Measurements from ENCODE around the gene TRIP10.
A peak's percentile ranks its signal among the peaks of the same experiment; 100 is the strongest.
"Not testable (repeated sequence)": the region's sequence is repeated elsewhere in the genome, so short reads cannot be mapped to it uniquely, and the experiment has no call there.

The TRIP10 gene

DNA sequence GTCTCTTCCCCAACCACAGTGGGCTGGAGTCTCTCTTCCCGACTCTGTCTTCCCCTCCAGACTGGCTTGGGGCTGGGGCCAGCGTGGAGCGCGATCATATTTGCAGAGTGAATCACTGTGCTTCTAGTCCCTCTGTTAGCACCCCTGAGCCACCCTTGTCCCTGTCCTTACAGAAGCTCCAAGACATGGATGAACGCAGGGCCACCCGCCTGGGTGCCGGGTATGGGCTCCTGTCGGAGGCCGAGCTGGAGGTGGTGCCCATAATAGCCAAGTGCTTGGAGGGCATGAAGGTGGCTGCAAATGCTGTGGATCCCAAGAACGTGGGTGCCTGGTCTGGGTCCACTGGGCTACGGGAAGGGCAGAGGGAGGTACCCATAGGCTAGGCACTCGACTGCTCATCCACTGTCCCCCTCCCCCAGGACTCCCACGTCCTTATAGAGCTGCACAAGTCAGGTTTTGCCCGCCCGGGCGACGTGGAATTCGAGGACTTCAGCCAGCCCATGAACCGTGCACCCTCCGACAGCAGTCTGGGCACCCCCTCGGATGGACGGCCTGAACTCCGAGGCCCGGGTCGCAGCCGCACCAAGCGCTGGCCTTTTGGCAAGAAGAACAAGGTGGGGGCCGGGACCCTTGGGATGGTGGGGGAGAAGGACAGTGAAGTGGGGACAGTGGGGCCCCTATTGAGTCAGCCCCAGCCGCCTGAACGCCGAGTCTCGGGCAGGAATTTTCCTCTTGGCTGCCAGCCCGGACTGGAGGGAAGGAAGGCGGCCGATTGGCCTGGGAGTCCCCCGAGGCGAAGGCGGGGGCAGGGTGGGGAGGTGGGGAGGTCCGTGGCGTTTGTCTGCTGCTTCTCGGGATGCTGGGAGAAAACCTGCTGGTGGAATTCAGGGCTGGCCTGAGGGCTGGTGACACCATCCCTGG is 5.2 kb downstream of the TRIP10 start:
- peak; percentile 37 for DNase-seq

DNA sequence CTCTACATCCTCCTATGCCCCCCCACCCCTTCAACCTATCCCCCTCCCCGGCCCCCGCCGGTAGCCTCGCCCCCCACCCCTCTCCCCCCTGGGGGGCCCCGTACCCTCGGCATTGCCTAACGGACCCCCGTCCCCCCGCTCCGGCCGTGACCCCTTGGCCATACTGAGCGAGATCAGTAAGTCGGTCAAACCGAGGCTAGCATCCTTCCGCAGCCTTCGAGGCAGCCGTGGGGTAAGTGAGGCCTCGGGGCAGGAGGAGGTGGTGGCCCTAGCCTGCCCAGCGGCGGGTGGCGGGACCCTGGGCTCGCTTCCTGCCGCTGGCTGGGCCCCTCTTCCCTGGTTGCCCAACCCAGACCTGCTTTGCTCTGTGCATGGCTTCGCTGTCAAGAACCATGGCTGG is 6.5 kb downstream of the TRIP10 start:
- no peak for DNase-seq

DNA sequence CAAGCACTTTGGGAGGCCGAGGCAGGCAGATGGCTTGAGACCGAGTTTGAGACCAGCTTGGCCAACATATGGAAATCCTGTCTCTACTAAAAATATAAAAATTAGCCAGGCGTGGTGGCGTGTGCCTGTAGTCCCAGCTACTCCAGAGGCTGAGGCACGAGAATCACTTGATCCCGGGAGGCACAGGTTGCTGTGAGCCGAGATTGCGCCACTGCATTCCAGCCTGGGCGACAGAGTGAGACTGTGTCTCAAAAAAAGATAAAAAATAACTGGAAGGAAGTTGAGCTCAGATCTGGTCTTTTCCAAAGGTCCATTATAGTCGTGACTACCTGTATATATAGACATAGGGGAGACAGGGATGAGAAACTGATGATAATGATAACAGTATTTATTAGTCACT is 9.1 kb downstream of the TRIP10 start:
- DNase-seq = not testable (repeated sequence)

DNA sequence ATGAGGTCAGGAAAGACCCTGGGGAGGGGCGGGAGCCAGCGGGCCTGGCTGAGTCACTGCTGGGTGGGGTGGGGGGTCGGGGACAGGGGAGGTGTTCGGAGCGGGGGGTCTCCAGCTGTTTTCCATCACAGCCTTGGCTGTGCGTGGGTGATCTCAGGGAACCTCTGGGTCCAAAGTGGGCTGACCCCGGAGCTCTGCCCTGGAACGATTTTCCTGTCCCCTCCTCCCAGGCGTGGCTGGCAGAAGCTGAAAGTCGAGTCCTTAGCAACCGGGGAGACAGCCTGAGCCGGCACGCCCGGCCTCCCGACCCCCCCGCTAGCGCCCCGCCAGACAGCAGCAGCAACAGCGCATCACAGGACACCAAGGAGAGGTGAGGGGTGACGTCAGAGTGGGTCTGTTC is 10.6 kb downstream of the TRIP10 start:
- DNase-seq = no peak

DNA sequence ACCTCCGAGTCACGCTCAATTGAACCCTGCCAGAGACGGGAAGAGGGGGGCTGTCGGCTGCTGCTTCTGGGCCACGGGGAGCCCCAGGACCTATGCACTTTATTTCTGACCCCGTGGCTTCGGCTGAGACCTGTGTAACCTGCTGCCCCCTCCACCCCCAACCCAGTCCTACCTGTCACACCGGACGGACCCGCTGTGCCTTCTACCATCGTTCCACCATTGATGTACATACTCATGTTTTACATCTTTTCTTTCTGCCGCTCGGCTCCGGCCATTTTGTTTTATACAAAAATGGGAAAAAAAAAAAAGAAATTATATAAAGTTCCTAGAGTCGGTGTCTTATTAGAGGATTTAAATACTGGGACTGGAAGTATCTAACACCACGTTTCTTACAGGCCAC is 11.7 kb downstream of the TRIP10 start:
- DNase-seq = no peak

DNA sequence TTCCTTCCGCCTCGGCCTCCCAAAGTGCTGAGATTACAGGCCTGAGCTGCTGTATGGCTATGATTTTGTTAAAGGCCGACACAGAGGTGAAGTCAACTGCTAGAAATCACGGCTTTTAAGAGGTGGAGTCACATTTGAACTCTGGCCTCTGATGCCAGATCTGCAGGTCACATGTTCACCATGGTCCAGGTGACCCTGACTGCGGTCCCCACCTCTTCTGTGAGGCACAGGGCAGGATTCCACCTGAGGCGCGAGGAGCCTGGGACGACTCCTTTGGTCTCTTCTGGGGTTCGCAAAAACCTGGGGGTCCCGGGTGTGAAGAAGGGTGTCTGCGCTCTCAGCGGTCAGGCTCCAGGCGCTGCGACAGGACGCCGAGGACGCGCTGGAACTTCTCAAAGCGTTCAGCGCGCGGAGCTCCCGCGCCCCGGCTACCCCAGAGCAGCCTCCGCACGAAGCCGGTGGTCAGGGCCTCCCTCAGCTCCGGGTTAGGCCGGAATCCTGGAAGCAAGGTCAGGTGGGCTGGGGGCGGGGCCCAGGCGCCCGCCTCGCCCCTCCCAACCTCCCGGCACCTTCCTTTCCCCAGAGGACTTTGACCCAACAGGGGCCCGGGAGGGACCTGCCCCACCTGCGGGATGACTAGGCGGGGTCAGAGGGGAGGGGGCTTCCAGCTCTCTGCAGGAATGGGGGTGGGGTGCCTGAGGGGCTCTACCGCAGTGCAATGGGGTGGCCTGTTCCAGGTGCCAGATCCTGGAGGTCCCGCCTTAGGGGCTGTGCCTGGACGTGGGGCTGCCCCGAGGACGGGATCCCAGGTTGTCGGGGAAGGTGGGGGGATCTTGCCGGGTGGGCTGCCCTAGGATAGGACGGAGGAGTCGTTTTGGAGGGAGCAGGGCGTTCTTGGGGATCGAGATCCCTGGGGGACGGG is 13.0 kb downstream of the TRIP10 start:
- no peak for DNase-seq

DNA sequence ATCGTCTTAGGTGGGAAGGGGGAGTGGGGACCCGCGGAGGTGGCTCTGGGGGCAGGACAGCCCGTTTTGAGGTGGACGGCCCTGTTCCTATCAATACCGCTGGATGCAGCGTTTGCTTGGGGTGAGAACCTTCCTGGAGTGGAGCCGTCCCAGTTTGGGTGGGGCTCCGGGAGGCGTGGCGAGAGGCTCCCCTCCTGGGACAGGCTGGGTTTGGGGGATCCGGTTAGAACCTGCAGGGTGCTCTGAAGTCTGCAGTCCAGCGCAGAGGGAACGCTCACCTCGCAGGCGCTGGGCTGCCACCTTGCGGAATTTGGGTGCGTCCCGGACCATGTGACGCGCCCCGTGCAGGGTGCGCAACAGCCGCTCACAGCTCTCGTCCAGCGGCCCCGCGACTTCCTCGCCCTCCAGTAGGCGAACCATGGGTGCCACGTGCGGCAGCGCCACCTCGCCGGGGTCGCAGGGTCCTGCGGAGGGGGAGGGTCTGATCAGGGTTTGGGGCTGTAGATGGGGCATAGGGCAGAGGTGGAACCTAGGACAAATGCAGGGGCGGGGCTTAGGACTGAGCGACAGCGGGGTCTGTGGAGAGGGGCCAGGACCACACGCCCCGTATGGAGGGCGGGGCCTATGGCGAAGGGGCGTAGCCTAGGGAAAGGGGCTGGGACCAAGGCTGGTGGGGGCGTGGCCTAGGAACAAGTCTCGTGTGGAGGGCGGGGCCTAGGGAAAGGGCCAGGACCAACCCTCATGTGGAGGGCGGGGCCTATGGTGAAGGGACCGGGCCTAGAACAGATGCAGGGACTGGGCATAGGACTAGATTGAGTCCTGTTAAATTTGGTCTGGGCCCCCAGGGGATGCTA is 13.9 kb downstream of the TRIP10 start:
- DNase-seq = no peak

DNA sequence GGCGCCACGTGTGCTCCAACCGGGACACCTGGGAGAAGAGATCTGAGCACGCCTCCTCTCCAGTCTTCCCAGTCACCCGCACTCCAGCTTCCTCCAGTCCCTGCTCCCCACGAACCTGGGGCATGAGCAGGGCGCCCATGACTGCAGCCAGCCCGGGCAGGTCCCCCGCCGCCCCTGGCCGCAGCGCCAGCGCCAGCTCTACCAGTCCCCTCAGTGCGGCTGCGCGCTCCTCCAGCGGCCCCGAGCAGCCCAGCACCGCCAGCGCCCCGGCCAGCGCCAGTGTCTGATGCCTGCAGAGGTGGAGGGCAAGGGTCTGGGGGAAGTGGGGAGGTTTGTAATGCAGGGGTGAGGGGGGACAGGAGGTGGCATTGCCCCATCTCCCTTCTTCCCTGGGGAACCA is 14.7 kb downstream of the TRIP10 start:
- no peak for DNase-seq

DNA sequence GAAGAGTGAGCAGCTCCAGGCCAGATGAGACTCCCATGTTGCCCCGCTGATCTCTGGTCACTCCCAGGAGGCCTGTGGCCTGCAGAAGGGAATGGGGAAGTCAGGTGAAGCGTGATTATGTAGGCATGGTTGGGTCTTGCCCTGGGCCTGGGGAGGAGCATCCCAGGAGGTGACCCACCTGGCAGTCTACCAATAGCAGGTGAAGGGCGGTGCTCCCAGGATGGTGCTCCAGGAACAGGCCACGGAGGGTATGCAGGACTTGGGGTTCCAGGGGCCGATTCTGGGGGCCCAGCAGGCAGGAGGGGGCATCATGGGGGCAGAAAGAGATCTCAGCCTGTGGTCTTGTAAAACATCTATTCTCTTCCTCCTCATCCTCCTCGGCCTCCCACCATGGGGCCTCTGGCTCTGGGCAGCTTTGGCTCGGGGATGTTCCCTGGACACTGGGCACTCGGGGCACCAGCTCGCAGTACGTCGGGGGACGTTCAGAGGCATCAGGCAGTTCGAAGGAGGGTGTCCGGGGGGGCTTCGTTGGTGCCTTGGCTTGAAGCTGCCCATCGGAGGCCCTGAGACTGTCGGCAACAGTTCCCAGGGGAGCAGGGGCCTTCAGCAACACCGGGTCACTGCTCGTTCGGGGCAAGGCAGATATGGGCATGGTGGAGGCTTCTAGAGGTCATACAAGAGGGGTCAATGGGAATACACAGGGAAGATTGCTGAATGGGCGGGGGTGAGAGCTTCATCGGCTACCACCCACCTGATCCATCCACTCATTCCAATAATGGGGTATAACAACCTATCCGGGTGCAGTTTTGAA is 15.4 kb downstream of the TRIP10 start:
- no peak for DNase-seq

DNA sequence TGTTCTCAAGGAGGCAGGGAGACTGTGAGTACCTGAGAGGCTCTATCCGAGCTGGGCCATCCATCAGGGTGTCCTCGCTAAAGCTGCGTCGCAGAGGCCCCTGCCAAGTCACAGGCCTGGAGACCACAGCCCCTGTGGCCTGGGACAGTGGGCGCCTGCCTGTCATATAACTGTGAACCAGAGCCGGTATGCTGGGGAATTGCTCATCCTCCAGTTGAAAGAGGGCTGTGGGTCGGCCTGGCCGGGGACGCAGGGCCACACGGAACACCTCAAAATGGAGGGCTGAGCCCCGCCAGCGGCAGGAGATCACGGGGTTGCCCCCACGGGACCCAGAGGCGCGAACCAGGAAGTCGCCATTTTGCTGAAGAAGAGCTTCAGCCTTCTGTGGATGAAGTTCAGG is 21.1 kb downstream of the TRIP10 start:
- DNase-seq = no peak

DNA sequence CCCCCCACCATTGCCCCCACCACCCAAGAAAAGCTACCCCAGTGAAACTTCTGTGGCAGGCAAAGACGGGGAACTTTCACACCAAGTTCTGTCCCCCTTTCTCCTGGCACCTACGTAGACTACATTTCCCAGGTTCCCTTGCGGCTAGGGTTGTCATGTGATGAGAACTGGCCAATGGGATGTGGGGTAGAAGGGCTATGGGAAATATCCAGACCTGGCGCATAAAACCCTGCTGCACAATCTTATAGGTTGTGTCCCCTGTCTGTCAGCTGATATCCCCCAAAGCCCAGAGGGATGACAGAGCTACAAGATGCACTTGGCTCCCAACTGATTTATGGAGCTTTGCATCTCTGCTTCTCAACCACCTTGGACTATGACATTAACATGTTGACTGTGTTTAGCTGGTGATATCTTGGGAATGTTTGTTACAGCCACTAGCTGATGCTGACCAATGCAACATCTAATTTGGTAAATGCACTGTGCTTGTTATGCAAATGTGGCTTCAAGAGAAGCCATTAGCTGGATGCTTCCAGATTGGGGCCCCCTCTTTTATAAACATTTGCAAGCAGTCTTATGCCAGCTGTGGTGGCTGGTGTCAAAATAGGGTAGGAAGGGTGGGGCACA is 21.7 kb downstream of the TRIP10 start:
- no peak for DNase-seq

DNA sequence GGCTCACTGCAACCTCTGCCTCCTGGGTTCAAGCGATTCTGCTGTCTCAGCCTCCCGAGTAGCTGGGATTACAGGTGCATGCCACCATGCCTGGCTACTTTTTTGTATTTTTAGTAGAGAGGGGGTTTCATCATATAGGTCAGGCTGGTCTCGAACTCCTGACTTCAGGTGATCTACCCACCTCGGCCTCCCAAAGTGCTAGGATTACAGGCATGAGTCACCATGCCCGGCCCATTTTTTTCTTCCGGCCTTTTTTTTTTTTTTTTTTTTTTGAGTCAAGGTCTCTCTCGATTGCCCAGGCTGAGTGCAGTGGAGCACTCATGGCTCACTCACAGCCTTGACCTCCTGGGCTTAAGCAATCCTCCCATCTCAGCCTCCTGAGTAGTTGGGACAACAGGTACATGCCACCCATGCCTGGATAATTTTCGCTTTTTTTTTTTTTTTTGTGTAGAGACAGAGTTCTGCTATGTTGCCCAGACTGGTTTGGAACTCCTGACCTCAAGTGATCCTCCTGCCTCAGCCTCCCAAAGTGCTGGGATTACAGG is 22.8 kb downstream of the TRIP10 start:
- not testable (repeated sequence) for DNase-seq

DNA sequence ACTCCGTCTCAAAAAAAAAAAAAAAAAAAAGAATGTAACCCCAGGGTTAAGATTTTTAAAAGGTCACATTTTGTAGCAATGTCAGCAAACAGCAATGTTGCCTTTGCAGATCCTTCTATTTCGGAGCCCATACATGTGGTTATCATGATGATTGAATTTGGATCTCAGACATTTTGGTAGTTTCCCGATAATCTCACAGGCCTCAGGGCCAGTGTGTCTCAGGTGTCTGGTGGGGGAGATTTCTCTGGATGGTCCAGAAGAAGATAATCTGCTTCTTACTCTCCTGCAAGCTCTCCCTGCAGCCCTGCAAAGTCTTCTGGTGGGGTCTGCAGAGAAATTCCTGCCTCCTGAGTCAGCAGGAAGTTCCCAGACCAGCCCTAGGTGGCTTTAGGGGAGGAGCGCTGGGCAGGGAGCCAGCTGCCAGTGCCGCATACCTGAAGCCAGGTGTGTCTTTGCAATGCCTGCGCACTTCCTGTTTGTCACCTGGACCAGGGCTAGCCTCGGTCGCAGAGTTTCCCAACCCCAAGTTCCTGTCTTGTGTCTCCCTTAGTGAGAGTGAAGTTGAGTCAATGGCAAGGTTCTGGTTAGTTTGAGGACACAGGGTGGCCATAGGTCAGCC is 26.4 kb downstream of the TRIP10 start:
- peak; percentile 35 for DNase-seq

DNA sequence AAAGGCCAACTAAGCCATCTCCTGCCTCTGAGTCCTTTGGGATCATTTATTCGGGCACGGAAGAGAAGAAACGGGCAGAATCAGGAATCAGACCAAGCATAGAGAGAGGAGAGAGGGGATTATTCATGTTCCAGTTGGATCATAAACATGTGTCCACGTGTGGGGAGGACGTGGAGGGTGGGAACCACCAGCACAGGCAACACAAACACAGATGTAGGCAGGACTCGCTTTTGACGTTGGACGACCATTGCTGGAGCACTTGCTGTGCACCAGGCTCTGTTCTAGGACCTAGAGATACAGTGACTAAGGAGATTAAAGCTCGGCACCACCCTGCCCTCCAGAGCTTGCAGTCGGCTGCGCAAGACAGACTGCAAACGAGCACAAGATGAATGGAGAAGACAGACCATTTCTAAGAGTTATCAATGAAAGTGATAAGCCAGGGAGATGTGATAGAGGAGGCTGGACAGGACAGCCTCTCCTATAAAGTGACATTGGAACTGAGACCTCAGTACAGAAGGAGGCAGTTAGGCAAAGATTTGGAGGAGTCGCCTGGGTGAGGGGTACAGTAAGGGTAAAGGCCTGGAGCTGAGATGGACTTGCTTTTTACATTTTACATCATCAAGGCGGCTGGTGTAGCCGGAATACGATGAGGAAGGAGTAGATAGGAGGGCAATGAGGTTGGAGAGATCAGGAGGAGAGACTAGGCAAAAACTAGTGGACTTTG is 27.0 kb downstream of the TRIP10 start:
- DNase-seq = peak; percentile 9

DNA sequence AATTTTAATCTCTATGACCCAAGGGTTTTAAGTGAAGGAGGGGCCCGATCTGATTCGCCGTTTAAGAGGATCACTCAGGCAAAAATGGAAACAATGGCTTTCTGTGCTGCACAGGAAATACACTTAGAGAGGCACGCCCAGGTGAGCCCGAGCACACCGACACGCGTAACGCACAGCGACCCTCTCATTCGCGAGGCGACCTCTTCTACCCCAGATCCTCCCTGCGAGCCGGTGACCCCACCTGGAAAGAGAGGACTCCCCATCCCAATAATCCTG is 27.5 kb downstream of the TRIP10 start:
- DNase-seq = no peak

DNA sequence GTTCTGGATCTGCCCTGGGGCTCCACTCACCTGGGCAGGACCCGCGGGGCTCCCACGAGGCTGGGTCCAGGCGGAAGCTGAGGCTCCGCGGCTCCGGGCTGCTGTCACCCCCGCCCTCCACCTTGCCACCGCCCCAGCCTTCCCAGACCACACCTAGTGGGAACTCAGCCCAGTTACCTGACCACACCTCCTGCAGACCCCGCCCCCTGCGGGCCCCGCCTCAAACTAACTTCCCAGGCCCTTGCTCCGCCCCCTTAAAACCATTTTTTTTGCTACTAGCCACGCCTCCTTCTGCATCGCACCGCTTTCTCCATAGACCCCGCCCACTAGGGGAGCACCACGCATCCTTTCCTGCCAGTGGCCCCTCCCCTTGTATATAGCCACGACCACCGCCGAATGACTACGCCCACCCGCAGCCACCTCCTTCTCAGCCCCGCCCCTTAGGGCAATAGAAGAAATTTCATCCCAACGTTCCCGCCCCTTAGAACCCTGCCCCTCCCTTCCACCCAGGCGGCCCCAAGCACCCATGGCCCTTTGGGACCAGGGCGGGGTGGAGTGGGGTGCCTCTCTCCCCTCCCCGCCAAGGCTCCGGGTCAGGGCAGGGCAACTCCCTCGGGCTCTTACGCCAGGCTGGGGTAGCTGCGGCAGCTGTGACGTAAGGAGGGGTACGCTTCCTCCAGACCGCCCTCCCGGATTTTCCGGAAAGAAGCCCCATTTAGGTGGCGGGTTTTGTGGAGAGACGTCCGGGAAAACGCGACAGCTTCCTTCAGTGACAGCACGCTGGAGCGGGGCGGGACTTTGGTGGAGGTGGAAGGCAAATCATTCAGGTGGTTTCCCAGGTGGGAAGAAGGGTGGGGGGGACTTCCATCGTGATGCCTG is 28.1 kb downstream of the TRIP10 start, which contains the start of gene SH2D3A:
Gene SH2D3A, minus strand, starts transcription at position 79 of the 879 bp plus-strand sequence. CDS start 3,687 bp downstream, outside the sequence.
- DNase-seq = peak; percentile 82

DNA sequence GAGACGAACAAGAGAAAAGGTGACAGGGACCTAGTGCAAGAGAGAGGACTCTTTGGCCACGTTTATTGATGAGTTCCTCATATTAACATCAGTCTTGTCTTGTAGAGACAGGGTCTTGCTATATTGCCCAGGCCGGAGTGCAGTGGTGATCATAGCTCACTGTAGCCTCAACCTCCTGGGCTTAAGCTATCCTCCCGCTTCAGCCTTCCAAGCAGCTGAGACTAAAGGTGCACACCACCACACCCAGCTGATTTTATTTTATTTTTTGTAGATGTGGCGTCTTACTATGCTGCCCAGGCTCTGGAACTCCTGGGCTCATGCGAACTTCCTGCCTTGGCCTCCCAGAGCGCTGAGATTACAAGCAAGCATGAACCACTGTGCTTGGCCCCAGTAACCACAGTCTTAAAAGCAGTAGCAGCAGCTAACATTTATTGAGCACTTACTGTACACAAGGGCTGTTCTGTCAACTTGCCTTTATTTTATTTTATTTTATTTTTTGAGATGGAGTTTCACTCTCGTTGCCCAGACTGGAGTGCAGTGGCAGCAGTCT is 28.8 kb downstream of the TRIP10 start:
- DNase-seq = no peak

DNA sequence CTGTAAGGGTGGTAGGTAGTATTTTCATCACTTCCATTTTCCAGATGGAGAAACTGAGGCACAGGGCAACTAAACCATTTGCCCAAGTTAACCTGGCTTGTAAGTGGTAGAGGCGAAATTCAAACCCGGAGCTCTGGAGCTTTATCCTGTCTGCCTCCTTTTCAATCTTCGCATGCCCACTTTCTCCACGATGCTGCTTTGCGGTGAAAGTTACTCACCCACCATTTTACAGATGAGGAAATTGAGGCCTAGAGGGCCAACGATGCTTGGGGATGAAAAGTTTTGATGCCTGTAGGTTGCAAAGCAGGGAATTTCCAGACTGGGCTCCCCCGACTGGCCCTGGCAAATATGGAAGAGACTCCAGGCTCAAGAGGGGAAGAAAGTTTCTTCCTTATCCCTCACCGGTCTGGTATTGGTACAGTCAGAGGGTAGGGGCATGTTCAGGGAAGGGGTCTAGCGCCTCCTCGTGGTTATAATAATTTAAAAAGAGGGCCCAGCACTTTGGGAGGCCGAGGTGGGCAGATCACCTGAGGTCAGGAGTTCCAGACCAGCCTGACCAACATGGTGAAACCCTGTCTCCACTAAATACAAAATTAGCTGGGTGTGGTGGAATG is 29.6 kb downstream of the TRIP10 start:
- no peak for DNase-seq

All from kidney glomerular epithelial cell (primary cell).